ENCODE data around the gene CNN2. TPM values are rescaled to one million over a fixed set of nuclear protein-coding genes. Genes with fewer than 3 reads are reported as not detected.

CNN2 gene
- total RNA-seq, 1 experiment from 2014 or later: 151 TPM

GRCh38 chr19:1012334-1012733 is 14.1 kb upstream of the CNN2 start:
- DNase-seq: no peak
- peaks cover 30% of the 10 kb centered on the region for H3K36me3 Mint-ChIP-seq (ENCODE audit: insufficient read depth, unreplicated experiment)
- intact Hi-C loops (cut with micrococcal nuclease; ENCODE audit: unreplicated experiment): no loop called here
- no peak overlapping the region for H3K27ac Mint-ChIP-seq (ENCODE audit: unreplicated experiment)
- H3K4me1 Mint-ChIP-seq (ENCODE audit: low read depth, unreplicated experiment): peaks cover 10% of the 10 kb centered on the region
- H3K27me3 Mint-ChIP-seq (ENCODE audit: unreplicated experiment): no peaks in the 10 kb centered on the region
- TF ChIP-seq, protein P1, sequence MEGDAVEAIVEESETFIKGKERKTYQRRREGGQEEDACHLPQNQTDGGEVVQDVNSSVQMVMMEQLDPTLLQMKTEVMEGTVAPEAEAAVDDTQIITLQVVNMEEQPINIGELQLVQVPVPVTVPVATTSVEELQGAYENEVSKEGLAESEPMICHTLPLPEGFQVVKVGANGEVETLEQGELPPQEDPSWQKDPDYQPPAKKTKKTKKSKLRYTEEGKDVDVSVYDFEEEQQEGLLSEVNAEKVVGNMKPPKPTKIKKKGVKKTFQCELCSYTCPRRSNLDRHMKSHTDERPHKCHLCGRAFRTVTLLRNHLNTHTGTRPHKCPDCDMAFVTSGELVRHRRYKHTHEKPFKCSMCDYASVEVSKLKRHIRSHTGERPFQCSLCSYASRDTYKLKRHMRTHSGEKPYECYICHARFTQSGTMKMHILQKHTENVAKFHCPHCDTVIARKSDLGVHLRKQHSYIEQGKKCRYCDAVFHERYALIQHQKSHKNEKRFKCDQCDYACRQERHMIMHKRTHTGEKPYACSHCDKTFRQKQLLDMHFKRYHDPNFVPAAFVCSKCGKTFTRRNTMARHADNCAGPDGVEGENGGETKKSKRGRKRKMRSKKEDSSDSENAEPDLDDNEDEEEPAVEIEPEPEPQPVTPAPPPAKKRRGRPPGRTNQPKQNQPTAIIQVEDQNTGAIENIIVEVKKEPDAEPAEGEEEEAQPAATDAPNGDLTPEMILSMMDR (IDR thresholded peaks at IDR 0.05; ENCODE audit: unreplicated experiment): no peak
- no TSS peak for BruUV-seq (replicated peaks)
- no peak overlapping the region for H3K4me3 Mint-ChIP-seq (ENCODE audit: low read depth, unreplicated experiment)
- CTCF ChIA-PET: no interaction called here
- H3K9me3 Mint-ChIP-seq (ENCODE audit: low read depth, unreplicated experiment): no peaks in the 10 kb centered on the region

DNA sequence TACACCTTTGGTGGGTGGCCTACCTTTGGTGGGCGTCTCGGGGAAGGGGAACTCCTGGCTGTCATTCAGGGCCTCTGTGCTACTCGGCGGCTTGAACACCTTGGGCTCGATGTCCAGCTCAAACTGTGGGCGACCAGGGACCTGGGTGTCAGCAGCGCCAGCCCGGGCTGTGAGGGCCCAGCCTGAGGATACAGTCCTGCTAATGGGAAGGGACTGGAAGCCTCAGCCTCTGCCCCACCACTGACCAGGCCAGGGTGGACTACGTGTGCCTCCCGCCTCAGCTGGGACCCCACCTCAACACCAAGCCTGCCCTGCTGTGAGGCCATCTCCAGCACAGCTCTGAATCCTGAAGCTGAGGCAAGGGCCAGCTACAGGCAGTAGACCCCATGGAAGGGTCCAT is 13.2 kb upstream of the CNN2 start:
- Mint-ChIP-seq H3K27ac (ENCODE audit: unreplicated experiment) (no peak overlapping the region), H3K27me3 (ENCODE audit: unreplicated experiment) (no peaks in the 10 kb centered on the region), H3K4me1 (ENCODE audit: low read depth, unreplicated experiment) (peaks cover 19% of the 10 kb centered on the region), H3K4me3 (ENCODE audit: low read depth, unreplicated experiment) (no peak overlapping the region), H3K36me3 (ENCODE audit: insufficient read depth, unreplicated experiment) (peaks cover 33% of the 10 kb centered on the region), H3K9me3 (ENCODE audit: low read depth, unreplicated experiment) (no peaks in the 10 kb centered on the region)
- no peak for DNase-seq
- BruUV-seq (replicated peaks): no TSS peak
- TF ChIP-seq, protein P1 (IDR thresholded peaks at IDR 0.05; ENCODE audit: unreplicated experiment): no peak
- CTCF ChIA-PET: no interaction called here
- intact Hi-C loops (cut with micrococcal nuclease; ENCODE audit: unreplicated experiment): no loop called here

DNA sequence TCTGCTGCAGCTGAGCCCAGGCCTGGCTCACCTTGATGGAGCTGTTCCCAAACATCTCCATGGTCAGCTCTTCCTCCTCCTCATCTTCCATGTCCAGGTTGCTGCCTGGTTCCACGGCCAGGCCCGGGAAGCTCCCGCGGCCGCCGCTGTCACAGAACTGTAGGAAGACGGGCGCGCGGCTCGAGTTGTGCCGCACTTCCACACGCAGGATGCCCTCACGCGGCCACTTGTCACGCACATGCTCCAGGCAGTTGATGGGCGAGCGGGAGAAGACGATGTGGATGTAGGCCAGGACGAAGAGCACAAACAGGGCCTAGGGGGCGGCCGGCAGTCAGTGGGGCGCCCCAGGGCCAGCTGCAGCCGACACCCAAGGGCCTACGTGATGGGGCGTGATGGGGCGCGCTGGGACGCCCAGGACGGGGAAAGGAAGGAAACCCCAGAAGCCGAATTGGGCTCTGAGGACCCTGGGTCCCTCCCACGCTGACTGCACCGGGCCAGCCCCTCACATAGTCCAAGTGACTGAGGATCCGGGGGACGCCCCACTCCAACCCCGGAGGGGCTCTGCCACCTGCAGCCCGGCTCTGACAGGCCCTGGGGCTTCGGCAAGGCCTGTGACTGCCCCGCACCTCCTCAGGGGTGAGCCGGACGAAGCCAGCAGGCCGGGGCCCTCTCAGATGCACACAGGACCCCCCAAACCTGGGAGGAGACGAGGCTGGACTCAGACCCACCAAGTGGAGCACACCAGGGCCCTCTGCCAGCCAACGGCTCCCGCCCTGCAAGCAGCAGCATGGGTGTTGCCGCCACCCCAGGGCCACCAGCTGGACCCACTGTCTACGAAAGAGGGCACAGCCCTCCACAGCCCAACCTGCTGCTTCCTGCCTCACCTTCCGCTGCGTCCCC is 12.0 kb upstream of the CNN2 start:
- CTCF ChIA-PET: no interaction called here

DNA sequence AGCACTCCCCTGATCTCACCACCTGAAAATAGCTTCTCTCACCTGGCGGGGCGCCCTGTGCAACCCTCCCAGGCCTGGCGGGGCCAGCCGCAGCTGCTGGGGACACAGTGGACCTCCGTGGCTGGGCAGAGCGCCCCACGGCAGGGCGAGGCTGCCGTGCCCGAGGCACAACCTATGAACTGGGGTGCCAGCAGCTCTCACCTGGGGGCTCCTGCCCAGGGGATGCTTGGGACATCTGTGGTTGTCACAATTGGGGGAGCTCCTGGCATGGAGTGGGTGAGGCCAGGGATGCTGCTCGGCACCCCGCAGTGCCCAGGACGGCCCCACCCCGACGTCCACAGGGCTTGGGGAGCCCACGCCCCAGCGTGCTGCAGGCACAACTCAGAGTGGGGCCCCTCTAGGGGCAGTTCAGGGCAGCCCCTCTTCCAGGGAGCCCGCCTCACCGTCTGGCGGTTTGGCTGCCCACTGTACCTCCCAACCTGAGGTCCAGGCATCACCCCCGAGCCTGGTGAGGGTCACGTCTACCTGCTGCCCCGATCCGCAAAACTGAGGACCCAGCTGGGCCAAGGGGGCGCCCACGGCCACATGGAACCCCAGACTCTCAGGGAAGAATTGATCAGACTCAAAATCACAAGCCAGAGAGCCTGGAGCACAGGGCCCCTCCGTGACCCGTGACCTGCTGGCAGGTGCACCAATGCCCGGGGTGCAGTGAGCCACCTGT is 11.2 kb upstream of the CNN2 start:
- peaks cover 20% of the 10 kb centered on the region for H3K4me1 Mint-ChIP-seq (ENCODE audit: low read depth, unreplicated experiment)
- H3K36me3 Mint-ChIP-seq (ENCODE audit: insufficient read depth, unreplicated experiment): peaks cover 41% of the 10 kb centered on the region
- CTCF ChIA-PET: no interaction called here
- no peak overlapping the region for H3K27ac Mint-ChIP-seq (ENCODE audit: unreplicated experiment)
- H3K9me3 Mint-ChIP-seq (ENCODE audit: low read depth, unreplicated experiment): no peaks in the 10 kb centered on the region
- no peak overlapping the region for H3K4me3 Mint-ChIP-seq (ENCODE audit: low read depth, unreplicated experiment)
- TF ChIP-seq, protein P1 (IDR thresholded peaks at IDR 0.05; ENCODE audit: unreplicated experiment): no peak
- no peaks in the 10 kb centered on the region for H3K27me3 Mint-ChIP-seq (ENCODE audit: unreplicated experiment)
- no TSS peak for BruUV-seq (replicated peaks)
- no peak for DNase-seq
- intact Hi-C loops (cut with micrococcal nuclease; ENCODE audit: unreplicated experiment): no loop called here

More for the DNA sequence above, 12.0 kb upstream of the CNN2 start:
- TF ChIP-seq, protein P1 (IDR thresholded peaks at IDR 0.05; ENCODE audit: unreplicated experiment): no peak
- Mint-ChIP-seq H3K27me3 (ENCODE audit: unreplicated experiment) (no peaks in the 10 kb centered on the region), H3K9me3 (ENCODE audit: low read depth, unreplicated experiment) (no peaks in the 10 kb centered on the region), H3K27ac (ENCODE audit: unreplicated experiment) (no peak overlapping the region), H3K36me3 (ENCODE audit: insufficient read depth, unreplicated experiment) (peaks cover 40% of the 10 kb centered on the region), H3K4me1 (ENCODE audit: low read depth, unreplicated experiment) (peaks cover 20% of the 10 kb centered on the region), H3K4me3 (ENCODE audit: low read depth, unreplicated experiment) (no peak overlapping the region)
- intact Hi-C loops (cut with micrococcal nuclease; ENCODE audit: unreplicated experiment): no loop called here
- no TSS peak for BruUV-seq (replicated peaks)
- DNase-seq: no peak
